ENCODE measurements around the gene P3R3URF. TPM values are rescaled to one million over a fixed set of nuclear protein-coding genes. Genes with fewer than 3 reads are reported as not detected.

The P3R3URF gene
- total and polyA plus RNA-seq, 8 donors, result not detected

GRCh38 chr1:46160212-46160611, 16.1 kb downstream of the P3R3URF start:
- no peak for DNase-seq
- no peak for FAIRE-seq
- 79 to 80% methylated on average over 1 of the region's 1 CpG for WGBS, 2 donors
- Histone ChIP-seq H3K4me3 (no peak overlapping the region), H3K27ac (no peak overlapping the region), H3K36me3 (no peaks in the 10 kb centered on the region), H3K4me1 (no peaks in the 10 kb centered on the region), H3K9me3 (no peaks in the 10 kb centered on the region), H3K27me3 (no peaks in the 10 kb centered on the region)
- no peak for ATAC-seq
- no peak for TF ChIP-seq CTCF (IDR thresholded peaks at IDR 0.05)
- intact Hi-C loops (cut with DNase I), result no loop called here

- WGBS, 2 donors, result 62 to 70% methylated on average over 3 of the region's 3 CpGs
- H3K4me3 ChIP-seq, result no peak overlapping the region
- DNase-seq (no peak), FAIRE-seq (no peak), ATAC-seq (no peak)
- no peaks in the 10 kb centered on the region for H3K36me3 ChIP-seq
- H3K4me1 ChIP-seq, result no peaks in the 10 kb centered on the region
- H3K27me3 ChIP-seq, result no peaks in the 10 kb centered on the region
- no peak overlapping the region for H3K27ac ChIP-seq
- no peak for TF ChIP-seq CTCF (IDR thresholded peaks at IDR 0.05)
- H3K9me3 ChIP-seq, result no peaks in the 10 kb centered on the region
- intact Hi-C loops (cut with DNase I), result no loop called here
These were observed 16.8 kb downstream of the P3R3URF start for GRCh38 chr1:46159516-46159915.

- intact Hi-C loops (cut with DNase I), result no loop called here
- 82 to 92% methylated on average over 13 of the region's 13 CpGs for WGBS, 2 donors
- H3K9me3 ChIP-seq, result no peaks in the 10 kb centered on the region
- TF ChIP-seq CTCF (IDR thresholded peaks at IDR 0.05), result no peak
- no peak overlapping the region for H3K4me3 ChIP-seq
- ATAC-seq, result no peak
- no peaks in the 10 kb centered on the region for H3K27me3 ChIP-seq
- FAIRE-seq, result no peak
- DNase-seq, result no peak
- no peaks in the 10 kb centered on the region for H3K36me3 ChIP-seq
- no peaks in the 10 kb centered on the region for H3K4me1 ChIP-seq
- no peak overlapping the region for H3K27ac ChIP-seq
These were observed 17.7 kb downstream of the P3R3URF start for GRCh38 chr1:46158312-46159281.

DNA sequence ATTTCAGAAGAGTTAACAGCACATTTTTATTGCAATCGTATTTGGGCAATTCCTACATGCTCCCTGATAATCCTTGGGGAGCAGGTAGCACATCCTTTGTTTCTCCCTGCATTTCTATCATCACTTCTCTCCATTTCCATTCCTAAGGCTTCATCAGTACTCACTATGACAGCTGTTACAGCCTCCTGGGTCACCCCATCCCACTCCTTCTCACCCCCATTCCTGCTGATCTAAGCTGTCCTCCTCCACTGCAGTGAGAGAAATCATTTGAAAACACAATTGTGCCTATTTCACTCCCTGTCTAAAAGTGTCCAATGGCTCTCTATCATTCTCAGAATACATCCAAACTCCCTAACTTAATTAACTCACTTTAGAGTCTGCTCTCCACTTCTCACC, 18.4 kb downstream of the P3R3URF start:
- ATAC-seq (no peak), DNase-seq (no peak), FAIRE-seq (no peak)
- intact Hi-C loops (cut with DNase I), result no loop called here
- Histone ChIP-seq H3K9me3 (no peaks in the 10 kb centered on the region), H3K36me3 (no peaks in the 10 kb centered on the region), H3K27ac (no peak overlapping the region), H3K4me1 (no peaks in the 10 kb centered on the region), H3K27me3 (no peaks in the 10 kb centered on the region), H3K4me3 (no peak overlapping the region)
- WGBS, 2 donors, result 83 to 94% methylated on average over 1 of the region's 1 CpG
- TF ChIP-seq CTCF (IDR thresholded peaks at IDR 0.05), result no peak

- no peak for FAIRE-seq
- H3K27ac ChIP-seq, result no peak overlapping the region
- 95 to 97% methylated on average over 1 of the region's 1 CpG for WGBS, 2 donors
- DNase-seq, result no peak
- intact Hi-C loops (cut with DNase I), result no loop called here
- no peaks in the 10 kb centered on the region for H3K4me1 ChIP-seq
- H3K4me3 ChIP-seq, result no peak overlapping the region
- H3K36me3 ChIP-seq, result no peaks in the 10 kb centered on the region
- TF ChIP-seq CTCF (IDR thresholded peaks at IDR 0.05), result no peak
- no peaks in the 10 kb centered on the region for H3K9me3 ChIP-seq
- H3K27me3 ChIP-seq, result no peaks in the 10 kb centered on the region
- no peak for ATAC-seq
These were observed 22.6 kb downstream of the P3R3URF start for GRCh38 chr1:46153732-46154131.
